Activated T-cell treated with anti-CD3 and anti-CD28 coated beads, Interleukin-2, amount 50 U/mL, for 72 hours (primary cell): Measurements from ENCODE around the gene FAM83C. TPM values are rescaled to one million over a fixed set of nuclear protein-coding genes. Genes with fewer than 3 reads are reported as not detected.

ENCODE experiments used
- ATAC-seq, 2 donors: fragments of 150-1000 bp; cut with Tn5 transposase; replicated peaks in 1 of 2; 2 replicates each; pipeline ENCODE4 v1.10.0; 2021; ENCODE audit warnings: moderate library complexity in 2 of 2, mild to moderate bottlenecking in 1 of 2
- DNase-seq, 2 donors: peaks; one replicate each; pipeline ENCODE4 v3.0.0; 2021 to 2022; ENCODE audit warnings: mixed read lengths in 1 of 2
- H3K27ac Mint-ChIP-seq: one replicate; pipeline ENCODE4 v1.8.0; 2022; ENCODE audit warnings: mild to moderate bottlenecking, moderate library complexity, mixed read lengths
- H3K27me3 Mint-ChIP-seq: one replicate; pipeline ENCODE4 v1.8.0; 2022; ENCODE audit warnings: low read depth, mixed read lengths
- H3K36me3 Mint-ChIP-seq, 2 donors: one replicate each; pipeline ENCODE4 v1.8.0; 2022; ENCODE audit warnings: mixed read lengths in 2 of 2, mild to moderate bottlenecking in 1 of 2; ENCODE audit not compliant: insufficient read depth in 2 of 2
- H3K4me1 Mint-ChIP-seq: one replicate; pipeline ENCODE4 v1.8.0; 2022; ENCODE audit warnings: low read depth, mixed read lengths
- H3K4me3 Mint-ChIP-seq, 2 donors: one replicate each; pipeline ENCODE4 v1.8.0; 2022; ENCODE audit warnings: mild to moderate bottlenecking in 2 of 2, mixed read lengths in 2 of 2, moderate library complexity in 2 of 2
- H3K9me3 Mint-ChIP-seq, 2 donors: one replicate each; pipeline ENCODE4 v1.8.0; 2022; ENCODE audit warnings: mixed read lengths in 2 of 2
- total RNA-seq, 2 donors: library from RNA; stranded (reverse); gene quantifications; one replicate each; pipeline ENCODE4 v1.2.3, GENCODE V29; 2022

FAM83C gene
- total RNA-seq, 2 donors from 2014 or later: not detected

DNA sequence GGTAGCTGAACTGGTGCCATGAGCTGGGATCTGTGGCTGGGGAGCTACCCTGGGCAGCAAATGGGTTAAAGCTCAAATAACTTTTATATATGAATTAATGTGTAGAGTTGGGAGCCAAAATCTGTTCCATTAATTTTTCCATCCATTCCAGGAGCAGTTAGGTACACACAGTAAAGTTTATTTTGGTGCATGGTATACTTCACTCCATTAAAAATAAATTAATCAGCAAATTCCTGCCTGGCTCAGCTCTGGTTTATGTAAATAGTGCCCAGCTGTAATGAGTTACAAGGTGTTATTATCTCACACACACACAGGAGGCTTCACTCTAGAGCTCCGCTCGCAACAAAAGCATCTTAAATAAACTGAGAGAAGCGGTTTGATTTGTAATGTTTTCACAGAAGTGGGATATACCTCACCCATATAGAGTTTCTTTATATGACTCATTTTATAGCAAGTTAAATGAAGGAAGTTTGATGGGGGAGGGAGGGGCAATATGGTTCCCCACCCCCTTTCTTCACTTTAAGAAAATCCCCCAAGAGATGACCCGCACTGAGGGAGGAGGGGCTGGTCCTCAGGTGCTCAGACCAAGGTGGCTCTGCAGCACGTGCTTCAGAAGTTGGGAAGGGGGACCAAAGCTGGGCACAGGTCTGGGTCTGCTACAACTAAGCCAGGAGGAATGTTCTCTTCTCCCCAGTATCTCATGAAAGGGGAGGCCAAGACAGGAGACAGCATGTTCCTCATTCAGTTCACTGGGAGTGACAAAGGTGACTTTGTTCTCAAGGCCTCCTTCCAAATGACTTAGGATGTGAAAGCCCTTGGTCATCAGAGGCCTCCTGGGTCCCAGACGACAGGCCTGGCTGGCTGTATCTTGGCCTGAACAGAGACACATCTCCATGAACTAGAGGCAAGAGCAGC is 10.5 kb upstream of the FAM83C start:
- Mint-ChIP-seq H3K9me3 (no peaks in the 10 kb centered on the region), H3K27me3 (no peaks in the 10 kb centered on the region), H3K36me3 (peaks cover 0 to 2% of the 10 kb centered on the region in 2 donors), H3K27ac (peak overlapping the region; percentile 13), H3K4me3 (peak overlapping the region; percentile 32 to 44), H3K4me1 (peaks cover 63% of the 10 kb centered on the region)
- peak in 1 of 2 donors; percentile 4 for ATAC-seq
- DNase-seq: no peak

DNA sequence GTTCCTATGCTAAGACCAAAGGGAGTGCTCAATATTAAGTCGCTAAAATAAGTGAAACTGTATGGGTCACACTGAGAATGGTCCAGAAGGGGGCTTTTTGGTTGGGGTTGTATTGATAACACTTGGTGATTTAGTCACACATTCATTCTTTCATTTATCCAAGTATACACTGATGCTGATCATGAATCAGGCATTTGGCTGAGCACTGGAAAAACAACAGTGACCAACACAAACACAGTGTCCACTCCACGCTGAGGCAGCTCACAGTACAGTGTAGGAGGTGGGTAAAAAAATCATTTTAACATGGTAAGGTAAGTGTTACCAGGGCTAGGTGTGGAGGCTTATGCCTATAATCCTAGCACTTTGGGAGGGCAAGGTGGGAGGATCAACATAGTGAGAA is 9.2 kb upstream of the FAM83C start:
- H3K27me3 Mint-ChIP-seq: peaks cover 3% of the 10 kb centered on the region
- peaks cover 0 to 2% of the 10 kb centered on the region in 2 donors for H3K36me3 Mint-ChIP-seq
- H3K27ac Mint-ChIP-seq: no peak overlapping the region
- DNase-seq (no peak), ATAC-seq (no peak)
- no peak overlapping the region for H3K4me3 Mint-ChIP-seq
- no peaks in the 10 kb centered on the region for H3K9me3 Mint-ChIP-seq
- H3K4me1 Mint-ChIP-seq: peaks cover 50% of the 10 kb centered on the region

DNA sequence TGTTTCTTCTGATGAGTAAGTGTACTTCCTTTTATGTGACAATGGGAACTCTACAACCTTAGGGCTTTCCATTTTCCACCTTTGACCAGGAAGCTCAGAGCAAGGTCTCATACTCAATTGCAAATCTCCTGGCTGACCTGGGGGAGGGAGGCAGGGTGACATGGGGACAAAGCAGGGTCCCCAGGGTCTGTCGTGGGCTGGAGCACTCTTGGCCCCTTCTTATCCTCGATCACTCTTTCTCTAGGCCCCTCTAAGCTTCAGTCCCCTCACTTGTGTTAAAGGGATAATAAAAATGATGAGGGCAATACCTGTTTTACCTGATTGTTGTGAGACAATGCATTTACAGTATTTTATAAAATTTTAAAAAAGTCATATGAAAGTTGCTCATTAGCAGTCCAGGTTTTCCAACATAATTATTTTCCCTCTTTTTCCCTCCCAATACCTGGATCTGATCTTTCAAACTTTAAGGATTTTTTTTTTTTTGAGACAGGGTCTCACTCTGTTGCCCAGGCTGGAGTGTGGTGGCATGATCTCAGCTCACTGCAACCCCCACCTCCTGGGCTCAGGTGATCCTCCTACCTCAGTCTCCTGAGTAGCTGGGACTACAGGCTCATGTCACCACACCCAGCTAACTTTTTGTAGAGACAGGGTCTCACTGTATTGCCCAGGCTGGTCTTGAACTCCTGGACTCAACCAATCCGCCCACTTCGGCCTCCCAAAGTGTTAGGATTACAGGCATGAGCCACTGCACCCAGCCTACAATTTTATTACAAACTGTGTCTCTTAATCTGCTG is 8.4 kb upstream of the FAM83C start:
- ATAC-seq (no peak), DNase-seq (no peak)
- Mint-ChIP-seq H3K4me1 (peaks cover 43% of the 10 kb centered on the region), H3K4me3 (no peak overlapping the region), H3K9me3 (no peaks in the 10 kb centered on the region), H3K36me3 (no peaks in the 10 kb centered on the region), H3K27ac (no peak overlapping the region), H3K27me3 (peaks cover 10% of the 10 kb centered on the region)

GRCh38 chr20:35299780-35300179 is 7.6 kb upstream of the FAM83C start:
- Mint-ChIP-seq H3K27ac (no peak overlapping the region), H3K4me1 (peaks cover 34% of the 10 kb centered on the region), H3K36me3 (no peaks in the 10 kb centered on the region), H3K27me3 (peaks cover 15% of the 10 kb centered on the region), H3K4me3 (no peak overlapping the region), H3K9me3 (no peaks in the 10 kb centered on the region)
- ATAC-seq: no peak
- DNase-seq: no peak

DNA sequence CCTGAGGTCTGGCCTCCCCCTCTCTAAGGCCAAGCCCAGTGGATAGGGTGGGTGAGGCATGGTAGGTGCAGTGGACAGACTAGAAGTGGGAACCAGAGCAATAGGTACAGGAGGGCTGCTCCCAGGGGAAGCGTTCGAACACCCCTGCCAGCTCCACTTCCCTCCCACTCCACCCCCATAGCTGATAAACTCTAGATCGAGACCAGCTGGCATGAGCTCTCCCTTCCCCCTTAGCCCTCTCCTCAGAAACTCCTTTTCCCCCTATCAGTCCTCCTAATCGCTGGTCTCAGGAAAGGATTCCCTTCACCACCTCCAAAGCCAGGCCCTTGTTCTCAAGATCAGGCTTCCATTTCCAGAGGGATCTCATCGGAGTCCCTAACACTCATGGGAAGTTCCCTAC is 6.0 kb upstream of the FAM83C start:
- ATAC-seq (no peak), DNase-seq (no peak)
- Mint-ChIP-seq H3K27ac (no peak overlapping the region), H3K27me3 (peaks cover 15% of the 10 kb centered on the region), H3K4me1 (peaks cover 19% of the 10 kb centered on the region), H3K9me3 (no peaks in the 10 kb centered on the region), H3K36me3 (no peaks in the 10 kb centered on the region), H3K4me3 (no peak overlapping the region)

DNA sequence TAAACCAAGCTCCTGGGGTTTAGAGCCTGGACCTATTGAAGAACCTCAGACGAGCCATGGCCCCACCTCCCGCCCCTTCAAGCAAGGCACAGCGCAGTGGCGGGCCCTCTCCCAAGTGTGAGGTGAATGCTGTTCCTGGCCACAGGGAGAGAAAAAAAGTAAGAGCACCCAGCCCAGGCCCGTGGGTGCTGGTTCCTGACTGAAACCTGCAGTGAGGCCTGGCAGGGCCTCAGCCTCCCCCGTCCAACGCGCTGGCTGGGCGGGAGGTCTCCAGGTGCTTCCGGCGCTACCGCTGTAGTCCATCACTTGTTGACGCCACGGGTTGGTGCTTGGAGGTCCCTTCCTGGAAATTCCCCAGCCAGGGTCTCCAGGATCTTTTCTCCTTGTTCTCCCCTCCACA is 5.5 kb upstream of the FAM83C start:
- Mint-ChIP-seq H3K9me3 (no peaks in the 10 kb centered on the region), H3K27me3 (peaks cover 15% of the 10 kb centered on the region), H3K4me1 (peaks cover 13% of the 10 kb centered on the region), H3K27ac (no peak overlapping the region), H3K4me3 (no peak overlapping the region), H3K36me3 (no peaks in the 10 kb centered on the region)
- ATAC-seq: no peak
- no peak for DNase-seq

GRCh38 chr20:35297155-35297554 is 4.9 kb upstream of the FAM83C start:
- no peaks in the 10 kb centered on the region for H3K36me3 Mint-ChIP-seq
- H3K27ac Mint-ChIP-seq: no peak overlapping the region
- no peaks in the 10 kb centered on the region for H3K9me3 Mint-ChIP-seq
- DNase-seq (no peak), ATAC-seq (no peak)
- no peak overlapping the region for H3K4me3 Mint-ChIP-seq
- peaks cover 15% of the 10 kb centered on the region for H3K27me3 Mint-ChIP-seq
- peaks cover 7% of the 10 kb centered on the region for H3K4me1 Mint-ChIP-seq

GRCh38 chr20:35296101-35296554 is 3.9 kb upstream of the FAM83C start:
- ATAC-seq (no peak), DNase-seq (no peak)
- Mint-ChIP-seq H3K4me1 (no peaks in the 10 kb centered on the region), H3K9me3 (no peaks in the 10 kb centered on the region), H3K4me3 (no peak overlapping the region), H3K36me3 (no peaks in the 10 kb centered on the region), H3K27ac (no peak overlapping the region), H3K27me3 (peaks cover 15% of the 10 kb centered on the region)

GRCh38 chr20:35295674-35296073 is 3.4 kb upstream of the FAM83C start:
- Mint-ChIP-seq H3K4me3 (no peak overlapping the region), H3K36me3 (no peaks in the 10 kb centered on the region), H3K9me3 (no peaks in the 10 kb centered on the region), H3K4me1 (no peaks in the 10 kb centered on the region), H3K27ac (no peak overlapping the region), H3K27me3 (peaks cover 15% of the 10 kb centered on the region)
- ATAC-seq: no peak
- DNase-seq: no peak

DNA sequence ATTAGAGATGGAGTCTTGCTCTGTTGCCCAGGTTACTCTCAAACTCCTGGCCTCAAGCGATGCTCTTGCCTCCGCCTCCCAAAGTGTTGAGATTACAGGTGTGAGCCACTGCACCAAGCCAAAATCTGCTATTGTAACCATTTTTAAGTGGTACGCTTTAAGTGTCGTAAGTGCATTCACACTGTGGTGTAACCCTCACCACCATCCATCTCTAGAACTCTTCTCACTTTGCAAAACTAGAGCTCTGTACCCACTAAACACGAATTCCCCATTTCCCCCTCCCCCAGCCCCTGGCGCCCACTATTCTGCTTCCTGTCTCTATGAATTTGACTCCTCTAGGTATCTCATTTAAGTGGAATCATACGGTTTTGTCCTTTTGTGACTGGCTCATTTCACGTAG is 2.8 kb upstream of the FAM83C start:
- H3K27ac Mint-ChIP-seq: no peak overlapping the region
- H3K4me3 Mint-ChIP-seq: no peak overlapping the region
- peaks cover 15% of the 10 kb centered on the region for H3K27me3 Mint-ChIP-seq
- no peaks in the 10 kb centered on the region for H3K9me3 Mint-ChIP-seq
- ATAC-seq: no peak
- no peak for DNase-seq
- no peaks in the 10 kb centered on the region for H3K36me3 Mint-ChIP-seq
- H3K4me1 Mint-ChIP-seq: no peaks in the 10 kb centered on the region

DNA sequence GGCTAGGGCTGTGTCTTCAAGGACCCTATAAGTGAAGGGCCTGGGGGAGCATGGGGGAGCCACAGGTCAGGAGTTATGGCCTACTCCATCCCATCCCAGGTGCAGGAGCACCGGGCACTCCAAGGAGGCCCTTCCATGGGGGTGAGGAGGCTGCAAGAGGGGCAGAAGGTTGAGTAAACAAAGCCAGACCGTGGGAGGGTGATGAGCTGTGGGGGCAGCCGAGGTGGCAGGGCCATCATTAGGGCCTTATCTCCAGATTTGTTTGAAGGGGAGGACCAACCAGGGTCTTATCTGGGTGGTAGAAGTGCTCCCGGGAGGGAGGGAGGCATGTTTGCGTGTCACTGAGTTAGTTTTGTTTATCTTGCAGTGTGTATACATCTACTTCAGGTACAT is 2.1 kb upstream of the FAM83C start:
- DNase-seq (no peak), ATAC-seq (no peak)
- Mint-ChIP-seq H3K4me1 (no peaks in the 10 kb centered on the region), H3K4me3 (no peak overlapping the region), H3K27ac (no peak overlapping the region), H3K36me3 (no peaks in the 10 kb centered on the region), H3K27me3 (peaks cover 15% of the 10 kb centered on the region), H3K9me3 (no peaks in the 10 kb centered on the region)

GRCh38 chr20:35293303-35294292 is 1.4 kb upstream of the FAM83C start:
- Mint-ChIP-seq H3K27ac (no peak overlapping the region), H3K4me3 (no peak overlapping the region), H3K4me1 (no peaks in the 10 kb centered on the region), H3K27me3 (peaks cover 15% of the 10 kb centered on the region), H3K9me3 (no peaks in the 10 kb centered on the region), H3K36me3 (no peaks in the 10 kb centered on the region)
- DNase-seq (no peak), ATAC-seq (no peak)
